ENCODE results near the gene CAMTA1. TPM values are rescaled to one million over a fixed set of nuclear protein-coding genes. Genes with fewer than 3 reads are reported as not detected.

CAMTA1 gene
- polyA plus RNA-seq, 1 donor (not counting 4 experiments of a cell fraction or from before 2014, with no cell fraction given) = 51.4 TPM

GRCh38 chr1:7634546-7635240 lies 849.4 kb downstream of the CAMTA1 start:
- H3K27me3 ChIP-seq (ENCODE audit: control insufficient read depth, extremely low read depth, insufficient read depth, low read length) = peaks cover 13% of the 10 kb centered on the region
- H3K9ac ChIP-seq (ENCODE audit: control insufficient read depth, extremely low read depth, insufficient read depth, low read length) = no peak overlapping the region
- H3K9me1 ChIP-seq (ENCODE audit: control insufficient read depth, extremely low read depth, insufficient read depth, low read length) = no peaks in the 10 kb centered on the region
- no peak for FAIRE-seq
- H3K27ac ChIP-seq (ENCODE audit: control insufficient read depth, insufficient read depth, low read length) = no peak overlapping the region
- H3K4me3 ChIP-seq (ENCODE audit: control insufficient read depth in 2 of 3, extremely low read depth in 1 of 3, insufficient read depth in 2 of 3, low read depth in 1 of 3, low read length in 3 of 3) = no peak overlapping the region
- no peak overlapping the region for H3K4me2 ChIP-seq (ENCODE audit: control insufficient read depth, extremely low read depth, insufficient read depth, low read depth, low read length)
- H3K4me1 ChIP-seq (ENCODE audit: control insufficient read depth, extremely low read depth, insufficient read depth, low read length) = no peaks in the 10 kb centered on the region
- no peaks in the 10 kb centered on the region for H3K36me3 ChIP-seq (ENCODE audit: control insufficient read depth in 2 of 2, extremely low read depth in 1 of 2, insufficient read depth in 2 of 2, low read length in 2 of 2)
- H2AFZ ChIP-seq (ENCODE audit: control insufficient read depth, low read length) = no peak overlapping the region
- no peaks in the 10 kb centered on the region for H3K79me2 ChIP-seq (ENCODE audit: control insufficient read depth, insufficient read depth, low read length)
- TF ChIP-seq EZH2 (IDR thresholded peaks at IDR 0.05; ENCODE audit: low read length) = no peak
- H3K9me3 ChIP-seq (ENCODE audit: control insufficient read depth, low read depth, low read length) = no peaks in the 10 kb centered on the region
- H4K20me1 ChIP-seq (ENCODE audit: control insufficient read depth, extremely low read depth, insufficient read depth, low read length) = no peaks in the 10 kb centered on the region
- no peak for DNase-seq (ENCODE audit: low read depth, low spot score)
- dilution Hi-C loops (cut with MboI; ENCODE audit: extremely low pct_ligation_motif_present, low sequenced_read_pairs) = no loop called here

- no peaks in the 10 kb centered on the region for H3K9me3 ChIP-seq (ENCODE audit: control insufficient read depth, low read depth, low read length)
- no peak for DNase-seq (ENCODE audit: low read depth, low spot score)
- TF ChIP-seq EZH2 (IDR thresholded peaks at IDR 0.05; ENCODE audit: low read length) (no peak), CTCF (optimal IDR thresholded peaks at IDR 0.05 in 1 of 3, IDR thresholded peaks at IDR 0.05 in 1 of 3, conservative IDR thresholded peaks at IDR 0.05 in 1 of 3; ENCODE audit: extremely low read depth in 1 of 3, insufficient read depth in 2 of 3, low read length in 3 of 3) (no peak)
- no peak overlapping the region for H3K4me3 ChIP-seq (ENCODE audit: control insufficient read depth in 2 of 3, extremely low read depth in 1 of 3, insufficient read depth in 2 of 3, low read depth in 1 of 3, low read length in 3 of 3)
- H3K9ac ChIP-seq (ENCODE audit: control insufficient read depth, extremely low read depth, insufficient read depth, low read length) = no peak overlapping the region
- dilution Hi-C loops (cut with MboI; ENCODE audit: extremely low pct_ligation_motif_present, low sequenced_read_pairs) = no loop called here
- H3K36me3 ChIP-seq (ENCODE audit: control insufficient read depth in 2 of 2, extremely low read depth in 1 of 2, insufficient read depth in 2 of 2, low read length in 2 of 2) = no peaks in the 10 kb centered on the region
- no peaks in the 10 kb centered on the region for H3K79me2 ChIP-seq (ENCODE audit: control insufficient read depth, insufficient read depth, low read length)
- H3K4me2 ChIP-seq (ENCODE audit: control insufficient read depth, extremely low read depth, insufficient read depth, low read depth, low read length) = no peak overlapping the region
- no peaks in the 10 kb centered on the region for H4K20me1 ChIP-seq (ENCODE audit: control insufficient read depth, extremely low read depth, insufficient read depth, low read length)
- peaks cover 5% of the 10 kb centered on the region for H3K27me3 ChIP-seq (ENCODE audit: control insufficient read depth, extremely low read depth, insufficient read depth, low read length)
- no peak overlapping the region for H3K27ac ChIP-seq (ENCODE audit: control insufficient read depth, insufficient read depth, low read length)
- no peak for FAIRE-seq
- no peaks in the 10 kb centered on the region for H3K9me1 ChIP-seq (ENCODE audit: control insufficient read depth, extremely low read depth, insufficient read depth, low read length)
- H3K4me1 ChIP-seq (ENCODE audit: control insufficient read depth, extremely low read depth, insufficient read depth, low read length) = no peaks in the 10 kb centered on the region
- H2AFZ ChIP-seq (ENCODE audit: control insufficient read depth, low read length) = no peak overlapping the region
Observed at GRCh38 chr1:7636795-7637526, 851.7 kb downstream of the CAMTA1 start.

Data from keratinocyte (primary cell).